NCI-H345 (cell line): ENCODE results near the gene SYNPO.
A peak's percentile ranks its signal among the peaks of the same experiment; 100 is the strongest.

Source experiments
- DNase-seq: peaks from one replicate; lab custom pipeline; 2025; lab: John Stamatoyannopoulos, UW

The SYNPO gene

GRCh38 chr5:150656191-150657132 lies 16.0 kb downstream of the SYNPO start:
- peak; percentile 73 for DNase-seq

GRCh38 chr5:150658121-150658520 lies 17.7 kb downstream of the SYNPO start:
- DNase-seq = no peak

GRCh38 chr5:150658699-150659265 lies 18.3 kb downstream of the SYNPO start:
- no peak for DNase-seq

GRCh38 chr5:150659360-150660107 lies 19.1 kb downstream of the SYNPO start:
- DNase-seq = no peak

GRCh38 chr5:150660108-150660831 lies 19.8 kb downstream of the SYNPO start:
- DNase-seq = no peak

GRCh38 chr5:150661086-150661485 lies 20.6 kb downstream of the SYNPO start, which contains the start of gene MYOZ3:
TSS of gene MYOZ3 (plus strand) at chr5:150661251. CDS start at chr5:150662942, 1,691 bp downstream.
- DNase-seq = no peak

GRCh38 chr5:150661821-150662596 lies 21.5 kb downstream of the SYNPO start:
- no peak for DNase-seq

- no peak for DNase-seq
Measured at GRCh38 chr5:150662731-150663516, 22.5 kb downstream of the SYNPO start.

- DNase-seq = no peak
Measured at GRCh38 chr5:150663936-150664335, 23.5 kb downstream of the SYNPO start.

- DNase-seq = no peak
Measured at GRCh38 chr5:150665044-150665443, 24.6 kb downstream of the SYNPO start.

- DNase-seq = no peak
Measured at GRCh38 chr5:150670275-150670947, 30.0 kb downstream of the SYNPO start.

GRCh38 chr5:150670948-150671310 lies 30.5 kb downstream of the SYNPO start:
- no peak for DNase-seq

- no peak for DNase-seq
Measured at GRCh38 chr5:150671509-150672236, 31.2 kb downstream of the SYNPO start.

GRCh38 chr5:150672237-150672883 lies 31.9 kb downstream of the SYNPO start:
- peak; percentile 6 for DNase-seq

- DNase-seq = no peak
Measured at GRCh38 chr5:150672884-150673275, 32.4 kb downstream of the SYNPO start.

GRCh38 chr5:150674341-150674821 lies 33.9 kb downstream of the SYNPO start:
- no peak for DNase-seq

GRCh38 chr5:150675069-150675468 lies 34.6 kb downstream of the SYNPO start:
- DNase-seq = no peak

GRCh38 chr5:150676578-150676977 lies 36.1 kb downstream of the SYNPO start:
- no peak for DNase-seq
